GM21367 (cell line): ENCODE data around the gene DAB1.
A peak's percentile ranks its signal among the peaks of the same experiment; 100 is the strongest.

Experiments
- ATAC-seq: cut with Tn5 transposase; IDR thresholded peaks from one replicate; pipeline ENCODE4 v1.9.1; 2021; ENCODE audit not compliant: unreplicated experiment

Gene DAB1

DNA sequence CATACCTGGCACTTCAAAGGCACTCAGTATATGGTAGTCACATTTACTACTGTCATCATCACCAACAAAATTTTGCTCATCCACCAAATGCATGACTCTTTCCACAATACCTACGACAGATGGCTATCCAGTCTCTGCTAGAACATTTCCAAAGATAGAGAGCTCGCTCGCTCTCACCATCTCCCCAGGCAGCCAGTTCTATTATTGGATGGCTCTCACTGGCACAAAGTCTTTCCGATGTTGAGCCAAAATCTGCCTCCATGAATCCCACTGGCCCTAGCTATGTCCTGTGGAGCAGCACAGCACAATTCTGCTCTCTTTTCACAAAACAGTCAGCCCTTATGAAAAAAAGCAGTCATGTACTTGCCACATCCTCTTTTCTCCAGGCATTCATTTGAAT lies 102.1 kb downstream of the DAB1 start:
- ATAC-seq, result no peak

DNA sequence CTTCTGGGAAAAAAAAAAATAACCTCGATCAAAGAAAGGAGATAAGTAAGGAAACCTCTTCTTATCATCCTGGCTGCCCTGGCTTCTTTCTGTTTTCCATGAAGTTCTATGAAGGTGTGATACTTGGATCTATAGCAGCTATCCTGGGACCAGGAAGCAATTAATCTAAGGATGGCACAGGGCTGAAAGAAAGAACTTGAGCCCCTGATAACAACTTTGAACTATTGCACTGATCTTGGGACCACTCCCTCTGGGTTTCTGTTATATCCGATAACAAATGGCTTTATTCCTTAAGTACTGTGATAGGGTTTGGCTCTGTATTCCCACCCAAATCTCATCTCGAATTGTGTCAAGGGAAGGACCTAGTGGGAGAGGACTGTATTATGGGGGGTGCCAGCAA lies 104.1 kb downstream of the DAB1 start:
- no peak for ATAC-seq

DNA sequence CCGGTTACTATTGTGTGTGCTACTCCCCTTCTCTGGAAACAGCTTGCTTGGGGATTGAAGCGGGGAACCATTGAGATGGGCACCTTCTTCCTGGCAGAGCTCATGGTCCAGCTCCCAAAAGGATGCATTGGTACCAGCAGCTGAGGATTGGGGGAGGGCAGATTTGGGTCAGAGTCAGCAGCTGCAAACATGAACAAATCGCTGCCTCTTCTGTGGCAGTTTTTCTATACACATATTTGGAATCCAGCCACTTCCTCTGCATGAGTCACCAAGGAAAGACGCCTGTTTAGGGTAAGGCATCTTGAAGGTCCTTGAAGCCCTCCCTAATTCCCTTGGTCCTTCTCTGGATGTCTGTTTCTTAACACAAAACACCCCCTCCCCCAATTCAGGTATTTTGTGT lies 104.7 kb downstream of the DAB1 start:
- no peak for ATAC-seq

DNA sequence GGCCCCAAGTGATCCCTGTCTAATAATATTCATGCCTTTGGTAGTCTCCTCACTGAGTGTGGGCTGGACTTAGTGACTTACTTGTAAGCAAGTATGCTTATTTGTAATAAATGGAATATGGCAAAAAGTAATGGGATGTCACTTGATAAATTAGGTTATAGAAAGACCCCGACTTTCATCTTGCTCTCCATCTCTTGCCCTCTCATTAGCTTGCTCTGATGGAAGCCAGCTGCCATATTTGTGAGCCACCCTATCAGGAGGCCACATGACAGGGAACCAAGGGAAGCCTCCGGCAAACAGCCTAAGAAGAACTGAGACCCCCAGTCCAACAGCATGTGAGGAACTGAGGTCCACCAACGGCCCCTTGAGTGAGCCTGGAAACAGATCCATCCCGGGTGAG lies 107.0 kb downstream of the DAB1 start:
- ATAC-seq, result no peak

DNA sequence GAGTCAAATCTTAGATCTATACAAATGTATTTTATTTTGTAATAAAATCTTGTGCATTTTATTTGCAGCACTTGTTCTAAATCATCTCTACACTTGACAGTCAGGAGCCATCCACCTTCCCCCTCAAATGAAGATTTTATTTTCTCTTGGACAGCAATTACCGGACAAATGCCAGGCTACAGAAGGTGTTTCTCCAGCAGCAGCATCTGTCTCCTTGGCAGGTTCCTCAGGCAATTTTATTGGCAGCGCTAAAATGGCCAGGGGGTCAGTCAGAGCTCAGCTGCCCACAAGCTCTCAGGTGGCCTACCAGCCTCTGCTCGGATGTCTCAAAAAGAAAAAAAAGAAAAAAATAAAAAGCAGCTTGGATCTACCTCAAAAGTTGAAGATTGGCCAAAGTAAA lies 107.6 kb downstream of the DAB1 start:
- no peak for ATAC-seq

DNA sequence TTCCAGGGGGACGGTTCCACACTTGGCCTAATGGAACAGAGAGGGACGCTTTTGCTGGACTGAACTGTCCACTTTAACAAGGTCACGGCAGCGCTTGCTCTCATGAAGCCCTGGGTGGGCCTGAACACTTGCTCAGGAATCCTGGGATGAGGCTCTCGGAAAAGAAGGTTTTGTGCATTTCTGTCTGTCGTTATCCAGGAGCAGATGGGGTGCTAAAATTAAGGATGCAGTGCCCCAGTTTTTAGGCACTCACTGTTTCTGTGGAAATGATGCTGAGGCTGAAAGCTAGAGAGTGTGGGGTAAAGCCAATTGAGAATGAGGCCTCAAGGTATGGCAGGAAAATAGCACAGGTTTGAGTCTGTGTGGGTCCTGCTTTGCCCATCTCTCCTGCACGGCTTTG lies 111.0 kb downstream of the DAB1 start:
- no peak for ATAC-seq

GRCh38 chr1:57311411-57311810 lies 112.4 kb downstream of the DAB1 start:
- ATAC-seq, result no peak

DNA sequence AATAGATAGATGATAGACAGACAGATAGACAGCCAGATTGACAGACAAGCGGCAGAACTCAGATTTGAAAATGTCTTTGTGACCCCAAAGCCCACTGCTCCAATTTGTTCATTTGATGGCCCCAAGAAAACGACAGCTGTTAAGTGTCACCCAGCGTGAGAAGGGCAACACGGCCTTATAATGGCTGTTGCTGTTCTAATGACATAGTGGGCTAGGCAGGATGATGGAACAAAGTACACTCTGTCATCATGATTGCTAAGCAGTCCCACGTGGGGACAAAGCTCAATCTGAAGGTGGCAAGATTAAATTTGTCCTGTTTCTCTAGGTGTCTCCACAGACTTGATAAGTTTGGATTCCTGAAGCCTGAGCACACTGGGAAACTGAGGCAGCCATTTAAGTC lies 112.9 kb downstream of the DAB1 start:
- ATAC-seq, result no peak

GRCh38 chr1:57309630-57310029 lies 114.2 kb downstream of the DAB1 start:
- no peak for ATAC-seq

GRCh38 chr1:57307392-57308170 lies 116.3 kb downstream of the DAB1 start:
- ATAC-seq, result peak; percentile 77

DNA sequence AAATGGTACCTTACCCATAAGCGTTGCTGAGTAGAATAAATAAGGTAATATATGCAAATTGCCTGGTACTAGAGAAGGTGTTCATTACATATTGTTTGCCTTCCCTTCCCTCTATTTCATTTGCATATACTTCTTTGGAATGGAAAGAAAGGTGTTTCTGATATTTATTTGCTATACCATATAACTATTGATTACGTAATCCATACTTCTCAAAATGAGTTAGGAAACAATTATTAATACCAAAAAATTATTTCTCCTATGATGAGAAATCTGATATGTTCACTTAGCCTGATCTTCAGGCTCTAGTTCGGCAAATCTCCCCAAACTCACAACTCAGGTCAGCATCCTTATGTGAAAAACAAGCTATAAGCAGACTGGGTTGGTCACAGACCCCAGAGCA lies 119.3 kb downstream of the DAB1 start:
- no peak for ATAC-seq

GRCh38 chr1:57302812-57303596 lies 120.9 kb downstream of the DAB1 start:
- ATAC-seq, result no peak

DNA sequence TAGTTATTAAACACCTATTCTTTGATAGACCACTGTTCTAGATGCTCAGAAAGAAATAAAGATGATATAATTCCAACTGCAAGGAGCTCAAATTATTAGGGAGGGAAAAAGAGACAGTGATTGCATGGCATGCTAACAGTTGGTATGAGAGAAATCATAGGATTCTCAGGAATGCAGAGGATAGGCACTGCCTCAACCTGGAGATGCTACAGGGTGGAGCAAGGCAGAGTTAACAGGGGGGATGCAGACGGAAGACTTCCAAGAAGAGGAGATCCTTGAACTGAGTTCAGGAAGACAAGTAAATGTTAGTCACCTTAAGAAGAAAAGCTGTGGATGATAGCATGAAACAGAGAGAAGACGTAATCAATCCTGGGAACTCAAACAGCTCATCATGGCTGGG lies 123.7 kb downstream of the DAB1 start:
- ATAC-seq, result no peak

- no peak for ATAC-seq
These were observed 127.1 kb downstream of the DAB1 start for GRCh38 chr1:57296726-57297250.

DNA sequence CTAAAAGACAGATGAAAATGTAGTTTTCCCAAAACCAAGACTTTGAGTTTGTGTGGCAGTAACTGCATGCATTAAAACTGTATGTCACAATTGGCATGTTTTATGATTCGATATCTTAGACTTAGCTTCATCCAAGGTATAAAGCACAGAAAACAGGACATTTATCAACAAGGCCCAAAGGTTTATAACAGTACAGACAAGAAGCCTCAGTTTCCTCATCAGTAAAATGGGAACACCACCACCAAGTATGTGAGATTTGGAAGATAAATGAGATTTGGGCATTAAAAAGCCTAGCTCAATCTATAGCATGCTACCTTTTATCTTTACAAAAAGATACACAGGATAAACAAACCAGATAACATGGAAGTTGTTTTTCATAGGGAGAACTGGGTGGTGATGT lies 128.5 kb downstream of the DAB1 start:
- no peak for ATAC-seq

DNA sequence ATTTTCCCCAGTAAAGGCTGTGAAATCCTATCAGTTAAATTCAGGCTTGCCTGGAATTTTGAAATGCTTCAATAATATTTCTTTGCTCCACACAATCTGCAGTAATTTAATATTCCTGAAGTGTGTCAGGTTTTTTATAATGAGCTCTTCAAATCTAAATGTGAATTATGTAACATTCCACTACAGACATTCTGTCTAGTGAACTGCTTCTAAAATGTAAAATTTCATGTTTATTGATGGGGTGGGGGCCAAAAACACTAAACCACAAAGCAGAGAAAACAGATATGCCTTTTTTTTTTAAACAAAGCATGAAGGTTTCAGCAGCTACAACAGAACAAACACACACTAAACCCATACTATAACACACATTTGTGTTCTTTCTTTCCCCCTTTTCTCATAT lies 129.7 kb downstream of the DAB1 start:
- ATAC-seq, result no peak

- ATAC-seq, result no peak
These were observed 130.6 kb downstream of the DAB1 start for GRCh38 chr1:57293214-57293613.

DNA sequence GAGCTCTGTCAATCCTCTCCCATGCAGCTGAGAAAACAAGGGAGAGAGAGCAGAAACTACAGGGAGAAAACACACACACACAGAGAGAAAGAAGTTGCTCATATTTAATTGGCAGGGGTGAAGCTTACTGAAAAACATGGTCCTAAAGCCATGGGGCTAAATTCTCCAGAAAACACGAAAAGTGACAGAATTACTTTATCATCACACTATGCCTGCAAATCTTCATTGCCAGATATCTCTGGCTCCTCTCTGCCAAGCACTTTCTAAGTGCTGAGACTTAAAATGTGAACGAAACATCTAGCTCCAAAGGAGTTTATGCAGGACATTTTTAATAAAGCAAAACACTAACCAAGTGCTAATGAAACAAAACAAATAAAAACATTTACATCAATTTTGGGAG lies 134.1 kb downstream of the DAB1 start:
- no peak for ATAC-seq

- ATAC-seq, result no peak
These were observed 137.9 kb downstream of the DAB1 start for GRCh38 chr1:57285992-57286391.

DNA sequence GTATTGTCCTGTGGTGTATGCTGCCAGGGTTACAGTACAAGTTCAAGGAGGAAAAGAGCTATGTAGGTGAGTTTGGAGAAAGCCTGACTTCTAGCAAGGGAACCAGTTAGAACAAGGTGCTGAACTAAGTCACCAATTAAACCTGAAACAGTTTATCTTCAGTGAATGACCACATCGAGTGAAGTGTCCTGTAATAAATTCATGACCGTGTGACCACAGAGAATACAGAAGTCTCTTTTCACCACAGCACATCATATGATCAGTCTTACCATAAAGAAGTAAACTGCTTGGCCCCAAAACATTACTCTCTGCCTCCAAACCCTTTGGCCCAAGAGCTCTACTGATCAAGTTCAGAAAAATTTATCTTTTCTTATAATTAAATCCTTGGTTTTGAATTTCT lies 141.4 kb downstream of the DAB1 start:
- no peak for ATAC-seq

DNA sequence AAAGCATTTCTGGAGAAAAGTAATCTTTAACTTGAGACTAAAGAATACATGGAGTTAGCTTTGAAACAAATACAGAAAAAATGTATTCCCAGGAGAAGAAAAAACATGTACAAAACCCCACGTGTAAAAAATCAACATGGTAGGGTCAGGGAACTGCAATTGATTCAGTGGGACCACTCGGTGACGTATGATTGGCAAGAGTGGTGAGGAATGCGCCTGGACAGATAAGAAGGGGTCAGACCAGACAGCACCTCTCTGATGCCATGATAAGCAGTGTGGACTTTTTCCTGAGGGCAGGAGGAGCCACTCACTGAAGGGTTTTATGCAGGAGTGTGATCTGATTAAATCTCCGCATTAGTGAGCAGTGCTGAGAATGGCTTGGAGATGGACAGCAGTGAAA lies 142.5 kb downstream of the DAB1 start:
- ATAC-seq, result no peak

- ATAC-seq, result no peak
These were observed 143.8 kb downstream of the DAB1 start for GRCh38 chr1:57279909-57280666.
